HG03045 (cell line): ENCODE measurements around the gene OSBPL3.
A peak's percentile ranks its signal among the peaks of the same experiment; 100 is the strongest.
"Not testable (repeated sequence)": the region's sequence is repeated elsewhere in the genome, so short reads cannot be mapped to it uniquely, and the experiment has no call there.

Source experiments
- ATAC-seq: cut with Tn5 transposase; IDR thresholded peaks from one replicate; pipeline ENCODE4 v1.9.1; 2021; ENCODE audit warnings: mild to moderate bottlenecking, moderate library complexity; ENCODE audit not compliant: unreplicated experiment

The OSBPL3 gene

GRCh38 chr7:24801883-24802282 is 178.1 kb downstream of the OSBPL3 start:
- ATAC-seq, result no peak

GRCh38 chr7:24800667-24801066 is 179.3 kb downstream of the OSBPL3 start:
- ATAC-seq, result no peak

- no peak for ATAC-seq
Measured at GRCh38 chr7:24800073-24800472, 179.9 kb downstream of the OSBPL3 start.

GRCh38 chr7:24799506-24799905 is 180.5 kb downstream of the OSBPL3 start:
- ATAC-seq, result no peak

- ATAC-seq, result no peak
Measured at GRCh38 chr7:24798261-24798660, 181.7 kb downstream of the OSBPL3 start.

- ATAC-seq, result no peak
Measured at GRCh38 chr7:24797270-24797669, 182.7 kb downstream of the OSBPL3 start.

- ATAC-seq, result no peak
Measured at GRCh38 chr7:24795407-24795767, 184.6 kb downstream of the OSBPL3 start.

GRCh38 chr7:24794751-24795406 is 185.1 kb downstream of the OSBPL3 start:
- ATAC-seq, result not testable (repeated sequence)

- ATAC-seq, result no peak
Measured at GRCh38 chr7:24793982-24794648, 185.9 kb downstream of the OSBPL3 start.

- no peak for ATAC-seq
Measured at GRCh38 chr7:24788961-24789576, 190.9 kb downstream of the OSBPL3 start.

- no peak for ATAC-seq
Measured at GRCh38 chr7:24788075-24788474, 191.9 kb downstream of the OSBPL3 start.

- ATAC-seq, result no peak
Measured at GRCh38 chr7:24786941-24787340, 193.0 kb downstream of the OSBPL3 start.

- ATAC-seq, result no peak
Measured at GRCh38 chr7:24786306-24786705, 193.7 kb downstream of the OSBPL3 start.

- ATAC-seq, result no peak
Measured at GRCh38 chr7:24784277-24784676, 195.7 kb downstream of the OSBPL3 start.

- ATAC-seq, result no peak
Measured at GRCh38 chr7:24783698-24784097, 196.3 kb downstream of the OSBPL3 start.

GRCh38 chr7:24781106-24781505 is 198.9 kb downstream of the OSBPL3 start:
- ATAC-seq, result no peak

GRCh38 chr7:24779283-24779655 is 200.7 kb downstream of the OSBPL3 start:
- ATAC-seq, result no peak

- peak; percentile 63 for ATAC-seq
Measured at GRCh38 chr7:24778543-24779282, 201.3 kb downstream of the OSBPL3 start.

- no peak for ATAC-seq
Measured at GRCh38 chr7:24777806-24778205, 202.2 kb downstream of the OSBPL3 start.

GRCh38 chr7:24773646-24774045 is 206.3 kb downstream of the OSBPL3 start:
- ATAC-seq, result no peak

GRCh38 chr7:24769851-24770250 is 210.1 kb downstream of the OSBPL3 start:
- ATAC-seq, result no peak
